ENCODE results near the gene BCL2L2. TPM values are rescaled to one million over a fixed set of nuclear protein-coding genes. Genes with fewer than 3 reads are reported as not detected.

BCL2L2 gene
- total RNA-seq, 1 donor from 2014 or later: 21.4 TPM

- H3K4me3 Mint-ChIP-seq (ENCODE audit: unreplicated experiment): no peak overlapping the region
- Histone ChIP-seq H3K4me2 (ENCODE audit: low read length) (no peak overlapping the region), H3K4me3 (ENCODE audit: insufficient read depth, low read depth, low read length) (no peak overlapping the region), H4K20me1 (ENCODE audit: insufficient read depth, low read length) (peaks cover 5% of the 10 kb centered on the region), H2AFZ (ENCODE audit: low read depth, low read length) (no peak overlapping the region), H3K27ac (ENCODE audit: low read depth, low read length) (peak overlapping the region; percentile 22), H3K36me3 (ENCODE audit: insufficient read depth, low read length) (peaks cover 3% of the 10 kb centered on the region), H3K4me1 (ENCODE audit: insufficient read depth, low read length) (peaks cover 14% of the 10 kb centered on the region), H3K9me3 (ENCODE audit: insufficient read depth, low read depth, low read length) (no peaks in the 10 kb centered on the region), H3K79me2 (ENCODE audit: insufficient read depth, low read length) (peaks cover 15% of the 10 kb centered on the region), H3K27me3 (ENCODE audit: insufficient read depth, low read length) (no peaks in the 10 kb centered on the region), H3K9ac (ENCODE audit: low read length) (peak overlapping the region; percentile 47)
- no peaks in the 10 kb centered on the region for H3K9me3 Mint-ChIP-seq (ENCODE audit: unreplicated experiment)
- peak overlapping the region; percentile 54 for H3K27ac Mint-ChIP-seq (ENCODE audit: unreplicated experiment)
- peaks cover 12% of the 10 kb centered on the region for H3K27me3 Mint-ChIP-seq (ENCODE audit: low read depth, unreplicated experiment)
- peaks cover 1% of the 10 kb centered on the region for H3K36me3 Mint-ChIP-seq (ENCODE audit: low read depth, unreplicated experiment)
- FAIRE-seq: no peak
- peak; percentile 43 for DNase-seq (ENCODE audit: low read depth)
- no peaks in the 10 kb centered on the region for H3K4me1 Mint-ChIP-seq (ENCODE audit: low read depth, unreplicated experiment)
- no peak for TF ChIP-seq EZH2 (IDR thresholded peaks at IDR 0.05; ENCODE audit: insufficient read depth, low read length)
- no peak for TF ChIP-seq CTCF (IDR thresholded peaks at IDR 0.05; ENCODE audit: insufficient read depth, low read depth, low read length)
Observed at GRCh38 chr14:23361320-23361719, 54.7 kb downstream of the BCL2L2 start.

Other genes starting within 250 kb of the BCL2L2 start
- gene CDH24, start 249.3 kb upstream of the BCL2L2 start, total RNA-seq: 17.4 and 22.2 TPM in 2 replicates
- gene ACIN1, start 211.7 kb upstream of the BCL2L2 start, total RNA-seq: 186 and 208 TPM in 2 replicates
- gene C14orf119, start 211.3 kb upstream of the BCL2L2 start, total RNA-seq: 79.5 and 83.9 TPM in 2 replicates
- not detected in 2 replicates for gene CIROP, start 201.8 kb upstream of the BCL2L2 start, total RNA-seq
- gene CEBPE, start 187.6 kb upstream of the BCL2L2 start, total RNA-seq: not detected in 2 replicates
- 4.0 and 6.5 TPM in 2 replicates for gene SLC7A8, start 123.2 kb upstream of the BCL2L2 start, total RNA-seq
- not detected in 2 replicates for gene RNF212B, start 68.9 kb upstream of the BCL2L2 start, total RNA-seq
- gene HOMEZ, start 20.7 kb upstream of the BCL2L2 start, total RNA-seq: 13.7 and 16.6 TPM in 2 replicates
- 2.1 and 3.6 TPM in 2 replicates for gene PPP1R3E, start 4.0 kb upstream of the BCL2L2 start, total RNA-seq
- gene PABPN1, start 14.6 kb downstream of the BCL2L2 start, total RNA-seq: 147 and 162 TPM in 2 replicates
- 29.3 and 39.5 TPM in 2 replicates for gene SLC22A17, start 46.1 kb downstream of the BCL2L2 start, total RNA-seq
- gene EFS, start 58.3 kb downstream of the BCL2L2 start, total RNA-seq: 5.8 and 6.5 TPM in 2 replicates
- gene IL25, start 66.0 kb downstream of the BCL2L2 start, total RNA-seq: not detected in 2 replicates
- gene CMTM5, start 70.2 kb downstream of the BCL2L2 start, total RNA-seq: not detected in 2 replicates
- not detected in 2 replicates for gene MYH6, start 101.4 kb downstream of the BCL2L2 start, total RNA-seq
- not detected in 2 replicates for gene MYH7, start 128.8 kb downstream of the BCL2L2 start, total RNA-seq
- 28.6 and 31.2 TPM in 2 replicates for gene NGDN, start 162.9 kb downstream of the BCL2L2 start, total RNA-seq
- 27.3 TPM in 2 replicates for gene ZFHX2, start 244.9 kb downstream of the BCL2L2 start, total RNA-seq
- gene THTPA, start 249.4 kb downstream of the BCL2L2 start, total RNA-seq: 6.8 and 8.1 TPM in 2 replicates

Data from astrocyte (in vitro differentiated cells and primary cell).